CD4-positive, alpha-beta T cell treated with Interleukin-17A for 4 hours (primary cell): ENCODE data around the gene KYNU.
"Not testable (repeated sequence)": the region's sequence is repeated elsewhere in the genome, so short reads cannot be mapped to it uniquely, and the experiment has no call there.

ENCODE experiments used
- DNase-seq: peaks from one replicate; pipeline ENCODE4 v3.0.0-alpha.2; 2020; ENCODE audit warnings: mixed read lengths

KYNU gene

GRCh38 chr2:142872882-142873724, 4.4 kb upstream of the KYNU start:
- DNase-seq: no peak

GRCh38 chr2:142873831-142874287, 3.6 kb upstream of the KYNU start:
- DNase-seq: no peak

GRCh38 chr2:142874293-142874814, 3.1 kb upstream of the KYNU start:
- no peak for DNase-seq

- no peak for DNase-seq
These were observed 2.5 kb upstream of the KYNU start for GRCh38 chr2:142875010-142875409.

GRCh38 chr2:142875652-142876051, 1.8 kb upstream of the KYNU start:
- DNase-seq: no peak

GRCh38 chr2:142876423-142876822, 1.0 kb upstream of the KYNU start:
- DNase-seq: no peak

GRCh38 chr2:142878031-142878678, 691 bp downstream of the KYNU start:
- no peak for DNase-seq

- DNase-seq: no peak
These were observed 1.7 kb downstream of the KYNU start for GRCh38 chr2:142879151-142879550.

GRCh38 chr2:142880279-142880678, 2.8 kb downstream of the KYNU start:
- DNase-seq: no peak

GRCh38 chr2:142881619-142882018, 4.2 kb downstream of the KYNU start:
- DNase-seq: no peak

GRCh38 chr2:142882500-142882899, 5.0 kb downstream of the KYNU start:
- not testable (repeated sequence) for DNase-seq

GRCh38 chr2:142883526-142883925, 6.1 kb downstream of the KYNU start:
- DNase-seq: no peak

- DNase-seq: no peak
These were observed 8.1 kb downstream of the KYNU start for GRCh38 chr2:142885543-142885942.

GRCh38 chr2:142892715-142893114, 15.3 kb downstream of the KYNU start:
- DNase-seq: no peak

- no peak for DNase-seq
These were observed 15.8 kb downstream of the KYNU start for GRCh38 chr2:142893241-142893640.

- no peak for DNase-seq
These were observed 20.3 kb downstream of the KYNU start for GRCh38 chr2:142897807-142898206.

- DNase-seq: not testable (repeated sequence)
These were observed 22.9 kb downstream of the KYNU start for GRCh38 chr2:142900327-142900726.

- DNase-seq: no peak
These were observed 24.3 kb downstream of the KYNU start for GRCh38 chr2:142901780-142902179.

GRCh38 chr2:142903726-142904125, 26.3 kb downstream of the KYNU start:
- not testable (repeated sequence) for DNase-seq

- DNase-seq: no peak
These were observed 30.2 kb downstream of the KYNU start for GRCh38 chr2:142907653-142908052.

- DNase-seq: no peak
These were observed 37.2 kb downstream of the KYNU start for GRCh38 chr2:142914507-142915313.

- DNase-seq: no peak
These were observed 38.0 kb downstream of the KYNU start for GRCh38 chr2:142915502-142915901.

GRCh38 chr2:142918624-142919023, 41.2 kb downstream of the KYNU start:
- no peak for DNase-seq
